SH-SY5Y (cell line): Measurements from ENCODE around the gene CTDSPL.

Experiments used
- GATA2 ChIP-seq: IDR thresholded peaks from 2 replicates; pipeline ENCODE4 v1.6.1; 2011; ENCODE audit warnings: mild to moderate bottlenecking, low read depth, low read length
- GATA3 ChIP-seq: IDR thresholded peaks from 2 replicates; pipeline ENCODE4 v1.6.1; 2011; ENCODE audit warnings: low read depth, mild to moderate bottlenecking, low read length, moderate library complexity

- no peak for TF ChIP-seq GATA2
- no peak for TF ChIP-seq GATA3
Observed at GRCh38 chr3:38020342-38020726, 158.7 kb downstream of the CTDSPL start.
